Renal cortex interstitium (tissue), 15 donors: ENCODE measurements around the gene NTM. TPM values are rescaled to one million over a fixed set of nuclear protein-coding genes. Genes with fewer than 3 reads are reported as not detected.
"Not testable (repeated sequence)": the region's sequence is repeated elsewhere in the genome, so short reads cannot be mapped to it uniquely, and the experiment has no call there.

ENCODE experiments used
- DNase-seq, 11 donors: peaks; one replicate each; pipeline ENCODE4 v3.0.0-alpha.2; 2013; ENCODE audit warnings: low read depth in 9 of 11, low spot score in 4 of 11; ENCODE audit errors: extremely low read depth in 1 of 11
- long read RNA-seq, 16 experiments: transcript quantifications; one replicate each; lab custom pipeline, GENCODE V29; 2026
- polyA plus RNA-seq, 3 donors: library from polyadenylated mRNA; unstranded; fragments of 120-200 nt; gene quantifications; one replicate each; pipeline ENCODE4 v1.2.1, GENCODE V29; 2013; ENCODE audit not compliant: insufficient read length in 3 of 3

Gene NTM
- 10 to 100 TPM; 40.5 to 45.1 (median 43.9) TPM for polyA plus RNA-seq
- long read RNA-seq, donor 1, partial matches to known transcripts = 0 of 8 reads
- long read RNA-seq, donor 1, other reads (novel, unspliced or antisense) = 0 of 8 reads
- long read RNA-seq, donor 2, transcript NTM-221 (6 exons, 2,550 nt) = major isoform, 5 of 6 reads
- long read RNA-seq, donor 2, partial matches to known transcripts = 0 of 6 reads
- long read RNA-seq, donor 2, other reads (novel, unspliced or antisense) = 0 of 6 reads
- long read RNA-seq, donor 3, transcript NTM-206 (7 exons, 2,583 nt) = major isoform, 7 of 47 reads
- long read RNA-seq, donor 3, partial matches to known transcripts = 37 of 47 reads
- long read RNA-seq, donor 3, other reads (novel, unspliced or antisense) = 0 of 47 reads
- long read RNA-seq, donor 4, partial matches to known transcripts = 10 of 14 reads
- long read RNA-seq, donor 4, other reads (novel, unspliced or antisense) = 0 of 14 reads
- long read RNA-seq, donor 5 = 0 reads
- long read RNA-seq, donor 6, partial matches to known transcripts = 0 of 6 reads
- long read RNA-seq, donor 6, other reads (novel, unspliced or antisense) = 0 of 6 reads
- long read RNA-seq, donor 7, transcript NTM-206 (7 exons, 2,583 nt) = major isoform, 8 of 11 reads
- long read RNA-seq, donor 7, partial matches to known transcripts = 0 of 11 reads
- long read RNA-seq, donor 7, other reads (novel, unspliced or antisense) = 0 of 11 reads
- long read RNA-seq, donor 8, transcript NTM-206 (7 exons, 2,583 nt) = major isoform, 6 of 10 reads
- long read RNA-seq, donor 8, partial matches to known transcripts = 0 of 10 reads
- long read RNA-seq, donor 8, other reads (novel, unspliced or antisense) = 0 of 10 reads
- long read RNA-seq, donor 9, transcript NTM-206 (7 exons, 2,583 nt) = major isoform, 9 of 13 reads
- long read RNA-seq, donor 9, partial matches to known transcripts = 0 of 13 reads
- long read RNA-seq, donor 9, other reads (novel, unspliced or antisense) = 0 of 13 reads
- long read RNA-seq, donor 10, transcript NTM-206 (7 exons, 2,583 nt) = major isoform, 5 of 9 reads
- long read RNA-seq, donor 10, partial matches to known transcripts = 0 of 9 reads
- long read RNA-seq, donor 10, other reads (novel, unspliced or antisense) = 0 of 9 reads
- long read RNA-seq, donor 11, partial matches to known transcripts = 0 of 4 reads
- long read RNA-seq, donor 11, other reads (novel, unspliced or antisense) = 0 of 4 reads
- long read RNA-seq, donor 12, partial matches to known transcripts = 0 of 2 reads
- long read RNA-seq, donor 12, other reads (novel, unspliced or antisense) = 0 of 2 reads
- long read RNA-seq, donor 13 = 0 reads
- long read RNA-seq, donor 14, transcript NTM-206 (7 exons, 2,583 nt) = minor isoform, 5 of 12 reads
- long read RNA-seq, donor 14, transcript NTM-221 (6 exons, 2,550 nt) = major isoform, 6 of 12 reads
- long read RNA-seq, donor 14, partial matches to known transcripts = 0 of 12 reads
- long read RNA-seq, donor 14, other reads (novel, unspliced or antisense) = 0 of 12 reads
- long read RNA-seq, donor 15, partial matches to known transcripts = 0 of 1 reads
- long read RNA-seq, donor 15, other reads (novel, unspliced or antisense) = 0 of 1 reads
- long read RNA-seq, donor 16, transcript NTM-221 (6 exons, 2,550 nt) = minor isoform, 8 of 17 reads
- long read RNA-seq, donor 16, transcript NTM-206 (7 exons, 2,583 nt) = major isoform, 9 of 17 reads
- long read RNA-seq, donor 16, partial matches to known transcripts = 0 of 17 reads
- long read RNA-seq, donor 16, other reads (novel, unspliced or antisense) = 0 of 17 reads

- peak in 10 of 11 donors; percentile 20 to 48 (median 38) for DNase-seq
Observed at GRCh38 chr11:131370090-131370751, at the start of gene NTM. Gene NTM (plus strand): TSS chr11:131370615.

DNA sequence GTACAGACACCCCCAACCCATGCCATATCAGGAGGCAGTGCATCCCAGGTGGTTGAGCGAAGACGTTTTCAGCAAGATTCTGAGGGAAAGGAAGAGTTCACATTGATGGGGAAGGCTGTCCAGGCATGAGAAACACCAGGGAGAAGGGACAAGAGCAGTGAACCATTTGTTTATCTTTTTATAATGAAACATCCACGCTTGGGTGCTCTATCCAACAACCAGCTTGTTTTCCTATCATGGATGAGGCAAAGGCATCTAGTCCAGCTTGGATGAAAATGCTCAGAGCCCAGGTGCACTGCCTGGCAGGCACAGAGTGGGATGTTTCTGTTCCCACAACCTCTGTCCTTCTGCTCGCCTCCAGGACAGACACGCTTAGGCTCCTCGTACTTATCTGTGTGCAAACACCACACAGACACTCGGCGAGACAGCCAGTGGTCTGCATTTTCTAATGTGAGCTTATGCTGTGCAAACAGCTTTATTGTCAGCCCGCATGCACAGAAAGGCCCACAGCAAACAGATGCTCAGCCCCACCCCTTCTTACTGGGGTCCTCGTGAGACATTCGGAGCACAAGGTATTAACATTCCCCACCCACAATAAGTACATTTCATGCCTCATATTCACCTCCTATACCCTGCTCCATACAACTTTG is 45.4 kb upstream of the NTM start:
- DNase-seq = no peak

GRCh38 chr11:131326829-131327228 is 43.6 kb upstream of the NTM start:
- DNase-seq = no peak

DNA sequence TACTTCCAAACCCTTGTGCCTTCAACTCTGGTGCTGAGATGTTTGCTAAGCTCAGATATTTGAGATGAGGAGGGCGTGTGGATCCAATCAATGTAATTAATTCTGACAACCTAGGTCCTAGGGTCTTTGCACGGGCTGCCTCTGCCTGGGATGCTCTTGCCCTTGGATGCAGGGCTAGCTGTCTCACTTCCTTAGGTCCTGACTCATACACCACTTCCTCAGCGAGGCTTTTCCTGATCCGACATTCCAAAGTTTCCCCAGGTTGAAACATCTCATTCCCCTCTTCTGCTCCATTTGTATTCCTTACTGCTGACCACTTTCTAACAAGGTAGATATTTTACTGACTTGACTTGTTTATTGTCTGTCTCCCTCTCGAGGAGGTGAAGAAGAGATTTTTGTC is 43.0 kb upstream of the NTM start:
- no peak for DNase-seq

GRCh38 chr11:131328843-131329242 is 41.6 kb upstream of the NTM start:
- no peak for DNase-seq

DNA sequence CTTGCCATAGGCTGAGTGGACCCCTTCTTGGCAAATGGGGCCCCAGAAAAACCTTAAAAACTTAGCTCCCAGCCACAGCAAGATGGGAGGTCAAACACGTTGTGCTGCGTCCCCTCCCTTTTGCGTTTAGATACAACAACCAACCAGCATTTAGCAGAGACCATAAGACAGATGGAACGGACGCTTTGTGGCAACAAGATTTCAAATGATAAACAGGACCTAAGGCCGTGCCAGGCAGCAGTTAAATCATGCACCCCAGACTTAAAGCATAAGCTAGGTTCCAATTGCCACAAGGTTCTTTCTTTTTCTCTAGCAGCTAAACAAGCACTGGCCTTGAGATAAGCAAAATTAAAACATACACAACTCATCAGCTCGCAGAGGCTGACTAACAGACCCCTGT is 39.4 kb upstream of the NTM start:
- DNase-seq = no peak

GRCh38 chr11:131331546-131331945 is 38.9 kb upstream of the NTM start:
- no peak for DNase-seq

DNA sequence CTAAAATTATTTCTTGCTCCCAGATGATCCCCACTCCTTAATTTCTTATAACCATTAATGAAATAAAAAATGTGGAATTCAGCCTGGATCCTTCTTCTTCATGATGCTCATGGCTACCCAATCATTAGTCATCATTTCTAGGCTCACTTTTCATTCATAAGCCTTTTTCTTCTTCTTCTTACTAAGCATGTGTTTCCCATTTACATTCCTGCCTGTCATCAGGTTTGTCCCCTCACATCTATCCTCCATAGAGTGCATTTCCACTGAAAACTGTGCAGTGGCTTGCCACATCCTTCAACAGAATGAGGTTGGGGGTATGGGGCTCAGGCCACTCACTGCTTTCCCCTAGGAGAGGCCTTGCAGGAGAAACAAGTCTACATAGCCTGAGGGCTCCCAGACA is 35.8 kb upstream of the NTM start:
- no peak for DNase-seq

GRCh38 chr11:131341900-131342299 is 28.5 kb upstream of the NTM start:
- DNase-seq = not testable (repeated sequence)

DNA sequence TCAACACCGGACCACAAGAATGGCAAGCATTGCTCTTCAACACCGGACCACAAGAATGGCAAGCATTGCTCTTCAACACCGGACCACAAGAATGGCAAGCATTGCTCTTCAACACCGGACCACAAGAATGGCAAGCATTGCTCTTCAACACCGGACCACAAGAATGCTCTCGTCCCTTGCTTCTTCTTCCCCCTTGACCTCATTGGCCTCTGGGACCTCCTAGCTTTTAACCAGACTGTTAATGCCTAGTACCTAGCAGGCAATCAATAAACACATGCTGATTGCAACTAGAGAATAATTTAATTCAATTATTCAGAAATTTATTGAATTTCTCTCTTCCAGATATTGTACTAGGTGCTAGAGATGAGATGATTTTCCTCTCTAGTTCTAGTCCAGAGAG is 28.0 kb upstream of the NTM start:
- DNase-seq = not testable (repeated sequence)

DNA sequence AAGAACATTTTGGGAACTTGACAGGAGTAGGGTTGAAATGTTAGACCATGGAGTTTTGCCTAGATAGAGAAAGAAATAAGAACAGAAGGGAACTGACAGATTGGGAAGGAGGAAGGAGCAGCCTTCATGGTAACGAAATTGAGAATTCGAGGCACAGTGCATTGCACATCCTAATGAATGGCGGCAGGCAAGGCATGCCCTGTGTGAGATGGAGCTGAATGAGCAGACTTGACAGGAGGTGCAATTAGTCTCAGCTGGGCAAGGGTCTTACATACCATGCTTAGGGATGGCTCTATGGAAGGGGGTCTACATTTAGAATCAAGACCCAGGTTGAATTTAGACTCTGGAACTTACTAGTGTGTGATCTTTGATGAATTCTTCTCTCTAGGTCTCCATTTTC is 25.0 kb upstream of the NTM start:
- no peak for DNase-seq

- no peak for DNase-seq
Observed at GRCh38 chr11:131349368-131350086, 20.9 kb upstream of the NTM start.

GRCh38 chr11:131350872-131351271 is 19.5 kb upstream of the NTM start:
- DNase-seq = no peak

DNA sequence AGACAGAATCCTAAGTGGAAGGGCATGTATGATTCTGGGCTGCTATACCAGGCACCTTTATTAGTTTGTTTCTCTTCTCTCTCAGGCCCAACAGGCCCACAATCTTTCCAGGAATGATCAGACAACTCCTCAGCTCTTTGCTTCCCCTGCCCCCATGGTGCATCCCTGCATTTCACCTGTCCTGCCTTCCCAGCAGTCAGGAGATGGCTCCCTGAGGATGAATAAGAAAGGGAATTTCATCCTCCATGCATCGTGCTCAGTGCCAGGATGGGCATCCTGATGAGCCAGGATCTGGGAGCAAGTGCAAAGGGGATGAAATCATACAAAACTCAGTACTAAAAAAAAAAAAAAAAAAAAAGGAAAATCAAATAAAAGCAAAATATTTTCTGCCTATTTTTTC is 18.6 kb upstream of the NTM start:
- no peak for DNase-seq

DNA sequence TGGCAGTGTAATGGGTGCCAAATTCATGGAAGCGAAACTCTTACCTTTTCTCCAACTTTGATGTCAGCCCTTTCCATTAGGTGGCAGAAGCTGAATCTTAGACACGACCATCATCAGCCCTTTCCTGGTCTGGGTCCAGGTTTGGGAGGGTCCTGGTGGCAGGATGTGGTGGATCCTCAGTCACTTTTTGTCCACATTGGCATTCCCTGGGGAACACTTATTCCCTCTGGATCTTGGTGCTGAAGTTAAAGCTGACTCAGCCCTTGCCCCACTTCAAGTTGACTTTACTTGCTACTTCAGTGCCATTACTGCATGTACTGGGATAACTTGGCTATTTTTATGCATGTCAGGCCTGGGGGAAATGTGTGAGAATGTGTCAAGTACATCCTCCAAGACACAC is 16.6 kb upstream of the NTM start:
- DNase-seq = no peak

DNA sequence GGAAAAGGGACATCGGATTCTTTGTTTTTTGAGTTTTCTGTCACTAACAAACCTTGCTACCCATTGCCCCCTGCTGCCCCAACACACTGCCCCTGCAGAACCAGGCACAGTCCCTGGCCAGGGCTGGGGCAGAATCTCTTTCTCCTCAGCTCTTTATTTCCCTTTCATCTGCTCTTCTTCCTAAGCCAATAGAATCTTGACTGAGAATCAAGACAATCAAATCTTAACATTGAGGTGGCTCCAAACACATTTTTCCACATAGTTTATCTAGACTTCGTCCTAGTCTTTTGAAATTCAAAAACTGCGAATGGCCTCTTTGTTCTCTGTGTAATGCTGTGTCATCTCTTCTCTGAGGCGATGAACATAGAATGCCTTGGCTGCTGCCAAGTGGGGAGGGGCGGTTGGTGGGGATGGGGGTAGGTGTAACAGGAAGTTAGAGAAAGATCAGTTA is 16.1 kb upstream of the NTM start:
- no peak for DNase-seq

GRCh38 chr11:131356206-131356605 is 14.2 kb upstream of the NTM start:
- no peak for DNase-seq
